H9 (cell line): ENCODE results near the gene ARHGAP45. TPM values are rescaled to one million over a fixed set of nuclear protein-coding genes. Genes with fewer than 3 reads are reported as not detected.

Source experiments
- DNase-seq: peaks from one replicate; pipeline ENCODE4 v3.0.0-alpha.2; 2017
- H2AFZ ChIP-seq: one replicate; pipeline ENCODE4 v1.6.1; 2013; ENCODE audit warnings: mild to moderate bottlenecking, low read length, control low read depth, moderate library complexity
- H2AK5ac ChIP-seq: 2 replicates; pipeline ENCODE4 v1.6.1; 2013; ENCODE audit warnings: low read length, control low read depth, mixed read lengths; ENCODE audit not compliant: insufficient read length
- H2BK120ac ChIP-seq: one replicate; pipeline ENCODE4 v1.6.1; 2013; ENCODE audit warnings: low read depth, mild to moderate bottlenecking, low read length, control low read depth, inconsistent platforms; ENCODE audit not compliant: poor library complexity, severe bottlenecking
- H2BK12ac ChIP-seq: 2 replicates; pipeline ENCODE4 v1.6.1; 2013; ENCODE audit warnings: low read length, control low read depth, mixed read lengths, low read depth; ENCODE audit not compliant: insufficient read length
- H2BK15ac ChIP-seq: 2 replicates; pipeline ENCODE4 v1.6.1; 2013; ENCODE audit warnings: low read depth, low read length, control low read depth
- H2BK20ac ChIP-seq: one replicate; pipeline ENCODE4 v1.6.1; 2013; ENCODE audit warnings: low read depth, mild to moderate bottlenecking, low read length, control low read depth, inconsistent platforms; ENCODE audit not compliant: poor library complexity, severe bottlenecking
- H2BK5ac ChIP-seq: 2 replicates; pipeline ENCODE4 v1.6.1; 2013; ENCODE audit warnings: low read length, control low read depth, mixed read lengths; ENCODE audit not compliant: insufficient read length
- H3K14ac ChIP-seq: 2 replicates; pipeline ENCODE4 v1.6.1; 2013; ENCODE audit warnings: low read length, control low read depth; ENCODE audit not compliant: insufficient read depth
- H3K18ac ChIP-seq: 2 replicates; pipeline ENCODE4 v1.6.1; 2013; ENCODE audit warnings: low read depth, mild to moderate bottlenecking, mixed read lengths, low read length, control low read depth; ENCODE audit not compliant: insufficient read length
- H3K23ac ChIP-seq: 2 replicates; pipeline ENCODE4 v1.6.1; 2013; ENCODE audit warnings: low read length, control low read depth, mixed read lengths, low read depth; ENCODE audit not compliant: insufficient read length
- H3K23me2 ChIP-seq: 2 replicates; pipeline ENCODE4 v1.6.1; 2013; ENCODE audit warnings: low read depth, mild to moderate bottlenecking, mixed read lengths, low read length, control low read depth; ENCODE audit not compliant: insufficient read length, poor library complexity, severe bottlenecking
- H3K27ac ChIP-seq: 2 replicates; pipeline ENCODE4 v1.5.1; 2013; ENCODE audit warnings: low read length, control low read depth, mixed read lengths, low read depth; ENCODE audit not compliant: insufficient read length
- H3K27me3 ChIP-seq: 2 replicates; pipeline ENCODE4 v1.6.1; 2013; ENCODE audit warnings: low read length, control low read depth, inconsistent platforms; ENCODE audit not compliant: insufficient read depth
- H3K4ac ChIP-seq: 2 replicates; pipeline ENCODE4 v1.6.1; 2013; ENCODE audit warnings: low read depth, mild to moderate bottlenecking, control low read depth, inconsistent platforms, low read length, moderate library complexity
- H3K4me1 ChIP-seq: 2 replicates; pipeline ENCODE4 v1.6.1; 2013; ENCODE audit warnings: low read length, control low read depth, inconsistent platforms; ENCODE audit not compliant: insufficient read depth
- H3K4me2 ChIP-seq: 2 replicates; pipeline ENCODE4 v1.6.1; 2013; ENCODE audit warnings: low read length, control low read depth, mixed read lengths; ENCODE audit not compliant: insufficient read length, insufficient read depth
- H3K56ac ChIP-seq: 2 replicates; pipeline ENCODE4 v1.6.1; 2013; ENCODE audit warnings: low read depth, mild to moderate bottlenecking, mixed read lengths, low read length, control low read depth; ENCODE audit not compliant: insufficient read length
- H3K79me1 ChIP-seq: 2 replicates; pipeline ENCODE4 v1.6.1; 2013; ENCODE audit warnings: low read depth, mild to moderate bottlenecking, moderate library complexity, low read length, control low read depth, inconsistent platforms; ENCODE audit not compliant: insufficient read depth, poor library complexity, severe bottlenecking
- H3K79me2 ChIP-seq: 2 replicates; pipeline ENCODE4 v1.6.1; 2013; ENCODE audit warnings: low read length, control low read depth, inconsistent platforms; ENCODE audit not compliant: insufficient read depth
- H3K9ac ChIP-seq: 2 replicates; pipeline ENCODE4 v1.6.1; 2013; ENCODE audit warnings: low read length, control low read depth, mixed read lengths; ENCODE audit not compliant: insufficient read length; ENCODE audit errors: extremely low read depth
- H3K9me3 ChIP-seq: one replicate; pipeline ENCODE4 v1.6.1; 2013; ENCODE audit warnings: low read depth, low read length, inconsistent platforms; ENCODE audit not compliant: control insufficient read depth
- H3T11ph ChIP-seq: one replicate; pipeline ENCODE4 v1.6.1; 2013; ENCODE audit warnings: mild to moderate bottlenecking, low read length, control low read depth, inconsistent platforms
- H4K20me1 ChIP-seq: one replicate; pipeline ENCODE4 v1.6.1; 2013; ENCODE audit not compliant: control insufficient read depth, insufficient read length, insufficient read depth
- H4K5ac ChIP-seq: 2 replicates; pipeline ENCODE4 v1.6.1; 2013; ENCODE audit warnings: low read depth, mild to moderate bottlenecking, mixed read lengths, low read length, control low read depth; ENCODE audit not compliant: insufficient read length
- H4K8ac ChIP-seq: replicated peaks from 2 replicates; pipeline ENCODE4 v1.6.1; 2013; ENCODE audit warnings: low read length, control low read depth, mixed read lengths, low read depth; ENCODE audit not compliant: insufficient read length
- H4K91ac ChIP-seq: 2 replicates; pipeline ENCODE4 v1.6.1; 2013; ENCODE audit warnings: low read depth, mild to moderate bottlenecking, moderate library complexity, mixed read lengths, low read length, control low read depth; ENCODE audit not compliant: insufficient read length
- H3K27ac Mint-ChIP-seq, 3 experiments: 2 replicates in 2 of 3; 3 replicates in 1 of 3; pipeline ENCODE4 v1.8.0; 2020 to 2021; ENCODE audit warnings: mixed read lengths in 3 of 3, mild to moderate bottlenecking in 1 of 3, moderate library complexity in 1 of 3
- H3K27me3 Mint-ChIP-seq: 2 replicates; pipeline ENCODE4 v1.8.0; 2021; ENCODE audit warnings: low read depth, mild to moderate bottlenecking, moderate library complexity, mixed read lengths
- H3K36me3 Mint-ChIP-seq, 3 experiments: 2 replicates in 2 of 3; 3 replicates in 1 of 3; pipeline ENCODE4 v1.8.0; 2020 to 2021; ENCODE audit warnings: low read depth in 3 of 3, mixed read lengths in 3 of 3; ENCODE audit not compliant: insufficient read depth in 1 of 3
- H3K4me1 Mint-ChIP-seq, 2 experiments: 2 replicates each; pipeline ENCODE4 v1.8.0; 2020; ENCODE audit warnings: mixed read lengths in 2 of 2
- H3K4me3 Mint-ChIP-seq, 2 experiments: 2 replicates in 1 of 2; 3 replicates in 1 of 2; pipeline ENCODE4 v1.8.0; 2020 to 2021; ENCODE audit warnings: mild to moderate bottlenecking in 2 of 2, mixed read lengths in 2 of 2, moderate library complexity in 1 of 2
- H3K9me3 Mint-ChIP-seq, 2 experiments: 2 replicates in 1 of 2; 3 replicates in 1 of 2; pipeline ENCODE4 v1.8.0; 2020; ENCODE audit warnings: mild to moderate bottlenecking in 2 of 2, mixed read lengths in 2 of 2, moderate library complexity in 1 of 2
- CTCF ChIP-seq: fragments of 200-600 bp; sonication (generic); conservative IDR thresholded peaks from 3 replicates; pipeline ENCODE4 v1.8.0; 2021; ENCODE audit warnings: antibody characterized with exemption, mild to moderate bottlenecking
- WGBS: extraction: QIAGEN DNeasy Blood & Tissue Kit; methylation state at CpG from one replicate; pipeline ENCODE4 v1.1.7; 2013; ENCODE audit warnings: missing lambda C conversion rate, low lambda C conversion rate, mixed read lengths; ENCODE audit not compliant: insufficient read length; ENCODE audit errors: extremely low coverage; 5-methylcytosine and 5-hydroxymethylcytosine counted together
- total RNA-seq: library from RNA; stranded (reverse); gene quantifications from 2 replicates; pipeline ENCODE4 v1.2.1, GENCODE V29; 2021

Gene ARHGAP45
- total RNA-seq, 1 experiment from 2014 or later = 39.8 TPM

DNA sequence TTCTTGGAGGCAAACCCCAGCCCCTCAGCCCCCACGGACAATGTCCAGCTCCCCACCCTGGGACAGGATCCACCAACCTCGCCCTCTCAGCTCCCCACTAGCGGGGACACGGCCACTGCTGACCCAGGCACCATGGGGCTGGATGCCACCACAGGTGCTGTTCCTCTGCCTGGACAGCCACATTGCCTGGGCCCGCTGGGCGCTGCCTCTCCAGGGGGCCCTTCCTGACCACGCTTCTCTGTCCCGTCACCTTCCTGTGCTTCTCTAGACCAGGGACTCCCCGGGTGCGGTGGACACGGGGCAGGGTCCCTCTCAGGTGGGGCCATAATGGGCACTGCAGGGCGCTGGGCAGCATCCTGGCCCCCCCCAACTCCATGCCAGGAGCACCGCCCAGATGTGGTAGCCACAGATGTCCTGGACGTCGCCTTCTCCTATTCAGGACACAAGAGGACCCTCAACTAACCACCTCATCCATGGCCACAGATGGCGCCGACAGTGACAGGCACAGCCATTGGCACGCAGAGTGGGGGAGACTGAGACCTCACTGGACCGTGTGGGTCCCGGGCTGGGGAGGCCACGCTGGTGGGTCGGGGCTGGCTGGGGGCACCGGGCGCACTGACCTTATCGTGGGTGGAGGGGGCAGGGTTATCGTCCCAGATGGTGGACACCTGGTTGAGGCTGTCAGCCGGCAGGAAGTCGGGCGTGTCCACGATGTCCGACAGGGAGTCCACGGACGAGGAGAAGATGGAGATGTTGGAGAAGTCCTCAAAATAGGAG, 60.2 kb downstream of the ARHGAP45 start:
- no peaks in the 10 kb centered on the region for H3K9me3 ChIP-seq
- H3K79me1 ChIP-seq = no peaks in the 10 kb centered on the region
- no peak overlapping the region for H4K5ac ChIP-seq
- H2AFZ ChIP-seq = no peak overlapping the region
- Mint-ChIP-seq H3K4me1 (peaks cover 4 to 7% of the 10 kb centered on the region in 2 experiments; a peak in 3 of 4 replicates), H3K27ac (no peak overlapping the region), H3K27me3 (no peaks in the 10 kb centered on the region), H3K36me3 (peaks cover 2 to 22% (median 18%) of the 10 kb centered on the region in 3 experiments; a peak in 5 of 7 replicates), H3K4me3 (no peak overlapping the region), H3K9me3 (no peaks in the 10 kb centered on the region; a peak in 1 of 5 replicates)
- no peak overlapping the region for H3T11ph ChIP-seq
- no peak overlapping the region for H3K14ac ChIP-seq
- H3K4me1 ChIP-seq = no peaks in the 10 kb centered on the region
- no peaks in the 10 kb centered on the region for H3K23me2 ChIP-seq
- no peak overlapping the region for H3K9ac ChIP-seq
- H2BK120ac ChIP-seq = no peak overlapping the region
- no peak for TF ChIP-seq CTCF
- no peak overlapping the region for H4K91ac ChIP-seq
- no peak overlapping the region for H3K4me2 ChIP-seq
- H3K27me3 ChIP-seq = no peaks in the 10 kb centered on the region
- no peaks in the 10 kb centered on the region for H4K20me1 ChIP-seq
- H2AK5ac ChIP-seq = no peak overlapping the region
- H2BK12ac ChIP-seq = no peak overlapping the region
- no peak overlapping the region for H3K56ac ChIP-seq
- no peak overlapping the region for H3K18ac ChIP-seq
- H2BK20ac ChIP-seq = no peak overlapping the region
- WGBS = no CpG with 5 or more reads among the region's 33 CpGs
- DNase-seq = no peak
- no peak overlapping the region for H3K27ac ChIP-seq
- H2BK15ac ChIP-seq = no peak overlapping the region
- H3K79me2 ChIP-seq = no peaks in the 10 kb centered on the region; the same call in 1 of the 2 replicates
- no peak overlapping the region for H3K23ac ChIP-seq
- H4K8ac ChIP-seq = no peak overlapping the region
- H2BK5ac ChIP-seq = peak overlapping the region; percentile 19
- H3K4ac ChIP-seq = no peak overlapping the region
